Karpas-422 (cell line): Measurements from ENCODE around the gene DPYD. TPM values are rescaled to one million over a fixed set of nuclear protein-coding genes. Genes with fewer than 3 reads are reported as not detected.

Experiments used
- DNase-seq: peaks from one replicate; pipeline ENCODE4 v3.0.0-alpha.2; 2015
- H2AFZ ChIP-seq: fragments of 200-600 bp; sonication (generic); 2 replicates; pipeline ENCODE4 v1.6.1; 2014; ENCODE audit warnings: antibody characterized with exemption, low read length, mixed read lengths
- H3K27ac ChIP-seq: fragments of 200-600 bp; sonication (generic); 2 replicates; pipeline ENCODE4 v1.5.1; 2014; ENCODE audit warnings: mild to moderate bottlenecking, low read length, moderate library complexity
- H3K27me3 ChIP-seq: fragments of 200-600 bp; sonication (generic); 2 replicates; pipeline ENCODE4 v1.6.1; 2014; ENCODE audit warnings: low read length, mixed read lengths
- H3K36me3 ChIP-seq: fragments of 200-600 bp; sonication (generic); 2 replicates; pipeline ENCODE4 v1.6.1; 2014; ENCODE audit warnings: low read length, mixed read lengths; ENCODE audit not compliant: insufficient read depth
- H3K4me1 ChIP-seq: fragments of 200-600 bp; sonication (generic); 2 replicates; pipeline ENCODE4 v1.6.1; 2014; ENCODE audit warnings: mild to moderate bottlenecking, low read length, mixed read lengths
- H3K4me2 ChIP-seq: fragments of 200-600 bp; sonication (generic); 2 replicates; pipeline ENCODE4 v1.6.1; 2014; ENCODE audit warnings: low read length, low read depth, mild to moderate bottlenecking; ENCODE audit not compliant: poor library complexity, severe bottlenecking
- H3K4me3 ChIP-seq: fragments of 200-600 bp; sonication (generic); 2 replicates; pipeline ENCODE4 v1.5.1; 2014; ENCODE audit warnings: mild to moderate bottlenecking, antibody characterized with exemption, low read length, mixed read lengths
- H3K79me2 ChIP-seq: fragments of 200-600 bp; sonication (generic); 2 replicates; pipeline ENCODE4 v1.6.1; 2014; ENCODE audit warnings: mild to moderate bottlenecking, low read length, mixed read lengths
- H3K9ac ChIP-seq: fragments of 200-600 bp; sonication (generic); 2 replicates; pipeline ENCODE4 v1.6.0; 2014; ENCODE audit warnings: low read length
- H3K9me2 ChIP-seq: fragments of 200-600 bp; sonication (generic), shearing (Covaris generic); replicated peaks from 2 replicates; pipeline ENCODE4 v1.6.0; 2014; ENCODE audit warnings: mild to moderate bottlenecking, low read length, moderate library complexity; ENCODE audit not compliant: insufficient read depth
- H3K9me3 ChIP-seq: fragments of 300-700, 200-600 bp; sonication (generic); 2 replicates; pipeline ENCODE4 v1.6.1; 2014; ENCODE audit warnings: low read length, mixed read lengths
- H4K20me1 ChIP-seq: fragments of 200-600 bp; sonication (generic); 2 replicates; pipeline ENCODE4 v1.6.1; 2014; ENCODE audit warnings: mild to moderate bottlenecking, antibody characterized with exemption, low read length, low read depth; ENCODE audit not compliant: insufficient read depth
- total RNA-seq: library from RNA; depleted of rRNA; stranded (reverse); fragments of >200 nt; shearing (Covaris generic); gene quantifications from 2 replicates; pipeline ENCODE4 v1.2.3, GENCODE V29; 2014; ENCODE audit warnings: low replicate concordance

The DPYD gene
- total RNA-seq, 1 experiment from 2014 or later, result 59.4 TPM

GRCh38 chr1:97192872-97193572 is 727.8 kb downstream of the DPYD start:
- no peak overlapping the region for H3K4me2 ChIP-seq
- DNase-seq, result no peak
- no peaks in the 10 kb centered on the region for H3K27me3 ChIP-seq
- H3K9ac ChIP-seq, result no peak overlapping the region
- H3K36me3 ChIP-seq, result no peaks in the 10 kb centered on the region
- H3K4me3 ChIP-seq, result no peak overlapping the region
- H3K4me1 ChIP-seq, result no peaks in the 10 kb centered on the region
- no peaks in the 10 kb centered on the region for H4K20me1 ChIP-seq
- no peak overlapping the region for H2AFZ ChIP-seq
- H3K9me3 ChIP-seq, result no peaks in the 10 kb centered on the region
- no peaks in the 10 kb centered on the region for H3K9me2 ChIP-seq
- no peaks in the 10 kb centered on the region for H3K79me2 ChIP-seq
- no peak overlapping the region for H3K27ac ChIP-seq

DNA sequence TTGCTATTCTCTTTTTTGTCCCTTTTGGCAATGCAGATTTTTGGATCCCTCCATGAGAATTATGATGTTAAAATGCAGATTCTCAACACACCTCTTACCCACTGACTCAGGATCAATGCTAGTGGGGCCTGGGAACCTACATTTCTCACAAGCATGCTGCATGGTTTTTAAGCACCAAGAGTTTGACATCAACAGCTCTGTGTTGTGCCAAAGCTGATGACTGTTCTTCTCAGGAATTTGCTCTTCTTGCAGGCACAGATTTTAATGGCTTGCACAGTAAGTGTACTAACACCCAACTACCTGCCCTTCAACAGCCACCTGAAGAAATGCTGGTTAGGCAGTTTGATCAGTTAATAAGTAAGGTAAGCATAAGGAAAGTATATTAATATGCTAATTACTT is 730.5 kb downstream of the DPYD start:
- Histone ChIP-seq H3K4me3 (no peak overlapping the region), H3K36me3 (no peaks in the 10 kb centered on the region), H3K4me1 (no peaks in the 10 kb centered on the region), H3K27me3 (no peaks in the 10 kb centered on the region), H3K9ac (no peak overlapping the region), H3K9me2 (no peaks in the 10 kb centered on the region), H4K20me1 (no peaks in the 10 kb centered on the region), H3K9me3 (no peaks in the 10 kb centered on the region), H3K79me2 (no peaks in the 10 kb centered on the region), H3K4me2 (no peak overlapping the region), H2AFZ (no peak overlapping the region), H3K27ac (no peak overlapping the region)
- no peak for DNase-seq

- no peaks in the 10 kb centered on the region for H3K36me3 ChIP-seq
- H3K9me3 ChIP-seq, result no peaks in the 10 kb centered on the region
- no peak overlapping the region for H3K9ac ChIP-seq
- no peak overlapping the region for H3K4me2 ChIP-seq
- no peak overlapping the region for H3K27ac ChIP-seq
- no peaks in the 10 kb centered on the region for H3K4me1 ChIP-seq
- no peaks in the 10 kb centered on the region for H3K9me2 ChIP-seq
- H2AFZ ChIP-seq, result no peak overlapping the region
- H4K20me1 ChIP-seq, result no peaks in the 10 kb centered on the region
- H3K27me3 ChIP-seq, result no peaks in the 10 kb centered on the region
- DNase-seq, result peak; percentile 65
- no peaks in the 10 kb centered on the region for H3K79me2 ChIP-seq
- no peak overlapping the region for H3K4me3 ChIP-seq
Measured at GRCh38 chr1:97186381-97186780, 734.5 kb downstream of the DPYD start.

DNA sequence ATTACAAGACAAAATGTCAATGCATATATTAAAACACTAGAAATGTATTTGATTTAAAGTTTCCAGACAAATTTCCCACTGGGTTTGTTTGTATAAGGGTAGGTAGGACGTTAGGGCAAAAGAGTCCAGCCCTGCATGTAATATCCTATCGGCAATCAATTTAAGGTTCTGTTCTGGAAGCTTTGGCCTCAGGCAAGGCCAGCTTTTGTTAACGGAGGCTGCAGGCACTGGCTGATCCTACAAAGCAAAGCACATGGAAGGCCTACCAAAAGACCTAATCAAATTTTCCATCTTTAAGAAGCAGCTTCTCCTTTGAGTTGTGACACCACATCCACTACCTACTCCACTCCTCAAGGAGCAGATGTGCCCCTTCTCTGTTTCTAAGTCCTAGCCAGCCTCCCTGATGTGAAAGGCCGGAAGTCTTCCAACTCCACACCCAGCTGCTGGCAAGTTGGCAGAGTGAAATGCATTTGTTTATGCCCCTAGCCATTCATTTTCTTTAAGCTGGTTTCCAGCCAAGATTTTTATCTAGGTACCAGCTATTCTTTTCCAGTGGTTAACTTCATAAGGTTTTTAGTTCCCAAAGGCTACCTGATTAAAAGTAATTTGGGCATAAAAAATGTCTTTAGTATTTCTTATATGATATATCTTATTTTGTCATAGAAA is 746.7 kb downstream of the DPYD start:
- no peak overlapping the region for H3K27ac ChIP-seq
- H4K20me1 ChIP-seq, result no peaks in the 10 kb centered on the region
- H3K36me3 ChIP-seq, result no peaks in the 10 kb centered on the region
- H3K9me3 ChIP-seq, result no peaks in the 10 kb centered on the region
- no peak overlapping the region for H3K4me3 ChIP-seq
- H3K4me2 ChIP-seq, result no peak overlapping the region
- no peaks in the 10 kb centered on the region for H3K4me1 ChIP-seq
- H3K9me2 ChIP-seq, result no peaks in the 10 kb centered on the region
- H3K9ac ChIP-seq, result no peak overlapping the region
- no peak for DNase-seq
- H3K79me2 ChIP-seq, result no peaks in the 10 kb centered on the region
- no peaks in the 10 kb centered on the region for H3K27me3 ChIP-seq
- H2AFZ ChIP-seq, result no peak overlapping the region

DNA sequence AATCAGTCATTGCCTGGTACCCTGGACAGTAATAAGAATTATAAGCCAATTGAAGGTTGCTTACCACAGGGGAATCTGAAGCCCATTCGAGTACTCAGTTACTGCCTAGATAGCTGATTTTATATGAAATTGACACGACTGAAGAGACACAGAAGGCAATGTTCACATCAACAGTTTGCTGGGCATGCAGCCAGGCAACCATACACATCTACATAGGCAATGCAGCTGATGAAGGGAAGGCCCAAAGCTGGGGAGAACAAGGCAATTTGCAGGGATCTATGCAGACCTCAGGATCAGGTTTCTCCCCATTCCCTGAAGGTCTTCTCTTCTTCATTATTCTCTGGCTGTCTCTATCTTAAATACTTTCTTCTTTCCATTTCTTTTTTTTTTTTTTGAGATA is 750.5 kb downstream of the DPYD start:
- Histone ChIP-seq H3K27ac (no peak overlapping the region), H2AFZ (no peak overlapping the region), H4K20me1 (no peaks in the 10 kb centered on the region), H3K4me2 (no peak overlapping the region), H3K9me2 (no peaks in the 10 kb centered on the region), H3K4me1 (no peaks in the 10 kb centered on the region), H3K4me3 (no peak overlapping the region), H3K36me3 (no peaks in the 10 kb centered on the region), H3K9me3 (no peaks in the 10 kb centered on the region), H3K79me2 (no peaks in the 10 kb centered on the region), H3K27me3 (no peaks in the 10 kb centered on the region), H3K9ac (no peak overlapping the region)
- no peak for DNase-seq

DNA sequence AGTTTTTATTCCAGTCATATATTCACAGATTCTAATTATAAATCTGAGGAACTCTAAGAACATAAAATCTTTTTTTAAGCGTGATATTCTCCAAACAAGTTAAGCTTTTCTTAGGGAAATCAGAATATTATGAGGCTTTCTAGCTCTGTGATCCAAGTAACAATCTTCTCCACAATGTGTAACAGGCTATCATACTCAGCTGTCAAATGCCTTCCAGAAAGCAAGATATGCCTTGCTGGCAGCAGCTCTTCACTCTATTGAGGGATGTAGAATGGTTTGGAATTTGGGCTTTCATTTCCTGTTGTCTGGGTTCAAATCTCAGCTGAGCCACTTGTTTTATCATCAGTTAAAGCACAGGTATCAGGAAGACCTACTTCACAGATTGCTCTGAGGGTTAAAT is 752.8 kb downstream of the DPYD start:
- no peak overlapping the region for H3K4me3 ChIP-seq
- no peak overlapping the region for H2AFZ ChIP-seq
- no peak overlapping the region for H3K4me2 ChIP-seq
- no peaks in the 10 kb centered on the region for H3K9me3 ChIP-seq
- no peak overlapping the region for H3K27ac ChIP-seq
- no peak overlapping the region for H3K9ac ChIP-seq
- DNase-seq, result no peak
- no peaks in the 10 kb centered on the region for H3K36me3 ChIP-seq
- peaks cover 17% of the 10 kb centered on the region for H3K4me1 ChIP-seq
- no peaks in the 10 kb centered on the region for H3K9me2 ChIP-seq
- no peaks in the 10 kb centered on the region for H3K27me3 ChIP-seq
- H4K20me1 ChIP-seq, result no peaks in the 10 kb centered on the region
- no peaks in the 10 kb centered on the region for H3K79me2 ChIP-seq

GRCh38 chr1:97167246-97167645 is 753.6 kb downstream of the DPYD start:
- Histone ChIP-seq H3K79me2 (no peaks in the 10 kb centered on the region), H3K4me2 (no peak overlapping the region), H3K9me2 (no peaks in the 10 kb centered on the region), H4K20me1 (no peaks in the 10 kb centered on the region), H2AFZ (no peak overlapping the region), H3K27me3 (no peaks in the 10 kb centered on the region), H3K9ac (no peak overlapping the region), H3K4me1 (peaks cover 17% of the 10 kb centered on the region), H3K36me3 (no peaks in the 10 kb centered on the region), H3K9me3 (no peaks in the 10 kb centered on the region), H3K27ac (no peak overlapping the region), H3K4me3 (no peak overlapping the region)
- no peak for DNase-seq

DNA sequence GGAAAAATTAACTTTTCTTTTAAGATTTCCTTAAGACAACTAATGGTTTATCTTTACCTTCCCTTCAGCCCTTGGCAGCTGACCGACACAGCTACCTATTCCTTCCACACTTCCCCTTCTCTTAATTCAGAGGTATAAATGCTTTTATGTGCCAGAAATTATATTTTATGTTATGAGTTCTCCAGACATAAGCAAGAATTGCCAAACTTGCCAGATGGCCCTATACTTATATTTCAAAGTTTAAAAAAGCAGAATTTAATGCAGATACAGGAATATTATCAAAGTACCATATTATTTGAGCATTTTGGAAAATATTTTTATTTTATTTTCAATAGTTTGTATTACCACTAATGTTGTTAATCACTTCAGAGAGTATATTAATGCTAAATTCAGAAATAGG is 754.2 kb downstream of the DPYD start:
- peaks cover 17% of the 10 kb centered on the region for H3K4me1 ChIP-seq
- DNase-seq, result no peak
- H3K9me3 ChIP-seq, result no peaks in the 10 kb centered on the region
- no peak overlapping the region for H3K4me3 ChIP-seq
- no peak overlapping the region for H3K27ac ChIP-seq
- H3K27me3 ChIP-seq, result no peaks in the 10 kb centered on the region
- no peak overlapping the region for H2AFZ ChIP-seq
- H3K79me2 ChIP-seq, result no peaks in the 10 kb centered on the region
- H3K9me2 ChIP-seq, result no peaks in the 10 kb centered on the region
- H3K9ac ChIP-seq, result no peak overlapping the region
- no peaks in the 10 kb centered on the region for H4K20me1 ChIP-seq
- no peaks in the 10 kb centered on the region for H3K36me3 ChIP-seq
- H3K4me2 ChIP-seq, result no peak overlapping the region
